HEK293 (cell line): ENCODE results near the gene NLK.
"Not testable (repeated sequence)": the region's sequence is repeated elsewhere in the genome, so short reads cannot be mapped to it uniquely, and the experiment has no call there.

Experiments used
- ATF2 ChIP-seq: fragments of 450-650 bp; formaldehyde crosslinking; IDR thresholded peaks from 2 replicates; pipeline ENCODE4 v1.5.1; 2016; ENCODE audit warnings: missing biosample characterization, missing genetic modification characterization, low read depth
- CTCF ChIP-seq: fragments of 450-650 bp; formaldehyde crosslinking; IDR thresholded peaks from 2 replicates; pipeline ENCODE4 v1.5.1; 2016; ENCODE audit warnings: missing biosample characterization, missing genetic modification characterization
- ZNF223 ChIP-seq: fragments of 450-650 bp; formaldehyde crosslinking; IDR thresholded peaks from 2 replicates; pipeline ENCODE4 v1.5.1; 2016; ENCODE audit warnings: missing biosample characterization, missing genetic modification characterization
- ZNF311 ChIP-seq: fragments of 450-650 bp; formaldehyde crosslinking; IDR thresholded peaks from 2 replicates; pipeline ENCODE4 v1.5.1; 2017; ENCODE audit warnings: missing biosample characterization, missing genetic modification characterization, borderline replicate concordance
- ZNF398 ChIP-seq: fragments of 450-650 bp; formaldehyde crosslinking; IDR thresholded peaks from 2 replicates; pipeline ENCODE4 v1.5.1; 2017; ENCODE audit warnings: missing biosample characterization, missing genetic modification characterization
- ZNF510 ChIP-seq: fragments of 450-650 bp; formaldehyde crosslinking; IDR thresholded peaks from 2 replicates; pipeline ENCODE4 v1.5.1; 2018; ENCODE audit warnings: mild to moderate bottlenecking, missing genetic modification characterization, missing biosample characterization; ENCODE audit not compliant: insufficient replicate concordance
- ZNF580 ChIP-seq: fragments of 450-650 bp; formaldehyde crosslinking; IDR thresholded peaks from 2 replicates; pipeline ENCODE4 v1.5.1; 2016; ENCODE audit warnings: missing biosample characterization, missing genetic modification characterization

- TF ChIP-seq CTCF (tag by site-specific recombination); ZNF510; ATF2 (tag by site-specific recombination); ZNF311 (tag by site-specific recombination); ZNF398; ZNF580 (tag by site-specific recombination); ZNF223 (tag by site-specific recombination): not testable (repeated sequence)
Observed at GRCh38 chr17:28233872-28234856, 191.7 kb downstream of the NLK start.
